Endothelial cell (in vitro differentiated cells): ENCODE results near the gene TIA1. TPM values are rescaled to one million over a fixed set of nuclear protein-coding genes. Genes with fewer than 3 reads are reported as not detected.
A peak's percentile ranks its signal among the peaks of the same experiment; 100 is the strongest.
"Not testable (repeated sequence)": the region's sequence is repeated elsewhere in the genome, so short reads cannot be mapped to it uniquely, and the experiment has no call there.

Experiments used
- DNase-seq: peaks from one replicate; pipeline ENCODE4 v3.0.0; 2021; ENCODE audit warnings: low spot score
- H3K27ac Mint-ChIP-seq: one replicate; pipeline ENCODE4 v1.8.0; 2021; ENCODE audit warnings: mixed read lengths, inconsistent platforms; ENCODE audit not compliant: unreplicated experiment
- H3K27me3 Mint-ChIP-seq: one replicate; pipeline ENCODE4 v1.8.0; 2021; ENCODE audit warnings: mild to moderate bottlenecking, moderate library complexity, mixed read lengths, inconsistent platforms; ENCODE audit not compliant: unreplicated experiment
- H3K36me3 Mint-ChIP-seq: one replicate; pipeline ENCODE4 v1.8.0; 2021; ENCODE audit warnings: mild to moderate bottlenecking, low read depth, mixed read lengths, inconsistent platforms; ENCODE audit not compliant: unreplicated experiment
- H3K4me1 Mint-ChIP-seq: one replicate; pipeline ENCODE4 v1.8.0; 2021; ENCODE audit warnings: mild to moderate bottlenecking, mixed read lengths, inconsistent platforms; ENCODE audit not compliant: unreplicated experiment
- H3K4me3 Mint-ChIP-seq: one replicate; pipeline ENCODE4 v1.8.0; 2021; ENCODE audit warnings: mild to moderate bottlenecking, mixed read lengths, inconsistent platforms; ENCODE audit not compliant: unreplicated experiment
- H3K9me3 Mint-ChIP-seq: one replicate; pipeline ENCODE4 v1.8.0; 2021; ENCODE audit warnings: mixed read lengths, inconsistent platforms; ENCODE audit not compliant: unreplicated experiment
- long read RNA-seq: library from polyadenylated mRNA; unstranded; transcript quantifications from one replicate; pipeline ENCODE4 v2.0.0, GENCODE V29; 2020; ENCODE audit not compliant: unreplicated experiment
- total RNA-seq: library from RNA; stranded (reverse); fragmentation: NEBNext Ultra II Directional; extraction: Animal tissue kit (Norgen Biotek cat#: 25700); gene quantifications from one replicate; pipeline ENCODE4 v1.2.1, GENCODE V29; 2021; ENCODE audit not compliant: unreplicated experiment
- TF ChIP-seq, protein P1 (sequence below): fragments of 200-600 bp; sonication (generic); IDR thresholded peaks from one replicate; pipeline ENCODE4 v1.5.0; 2021; ENCODE audit warnings: antibody characterized with exemption; ENCODE audit not compliant: unreplicated experiment

TIA1 gene, protein sequence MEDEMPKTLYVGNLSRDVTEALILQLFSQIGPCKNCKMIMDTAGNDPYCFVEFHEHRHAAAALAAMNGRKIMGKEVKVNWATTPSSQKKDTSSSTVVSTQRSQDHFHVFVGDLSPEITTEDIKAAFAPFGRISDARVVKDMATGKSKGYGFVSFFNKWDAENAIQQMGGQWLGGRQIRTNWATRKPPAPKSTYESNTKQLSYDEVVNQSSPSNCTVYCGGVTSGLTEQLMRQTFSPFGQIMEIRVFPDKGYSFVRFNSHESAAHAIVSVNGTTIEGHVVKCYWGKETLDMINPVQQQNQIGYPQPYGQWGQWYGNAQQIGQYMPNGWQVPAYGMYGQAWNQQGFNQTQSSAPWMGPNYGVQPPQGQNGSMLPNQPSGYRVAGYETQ
- total RNA-seq, result 200 TPM
- long read RNA-seq, full-length matches to known transcripts, result 13 of 31 reads
- long read RNA-seq, partial matches to known transcripts, result 1 of 31 reads
- long read RNA-seq, other reads (novel, unspliced or antisense), result 17 of 31 reads

DNA sequence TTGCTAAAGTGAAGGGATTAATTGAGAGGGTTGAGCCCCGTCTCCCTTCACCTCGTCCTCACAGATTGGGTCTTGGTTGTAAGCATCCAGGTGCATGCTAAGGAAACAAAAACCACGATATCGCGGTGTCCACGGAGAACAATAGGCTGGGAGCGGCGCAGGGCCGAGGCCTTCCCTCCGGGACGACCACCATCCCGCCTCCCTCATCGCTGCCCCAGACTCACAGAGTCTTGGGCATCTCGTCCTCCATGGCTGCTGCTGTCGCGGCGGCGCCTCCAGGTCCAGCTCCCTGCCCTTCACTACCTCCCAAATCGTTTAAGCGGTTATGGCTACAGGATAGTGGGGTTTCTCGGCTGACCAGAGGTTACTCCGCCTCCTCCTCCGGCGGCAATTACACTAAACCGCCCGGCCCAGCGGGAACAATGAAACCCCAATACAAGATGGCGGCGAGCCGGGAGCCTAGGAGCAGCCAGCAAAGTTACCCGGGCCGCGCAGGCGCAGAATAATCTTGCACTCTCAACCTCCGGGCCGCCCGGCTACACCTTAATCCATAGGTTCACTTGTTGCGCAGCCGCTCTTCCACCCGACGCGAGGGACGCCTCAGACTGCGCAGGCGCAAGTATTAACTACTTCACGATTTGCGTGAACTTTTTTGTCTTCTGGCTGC lies at the start of gene TIA1:
TIA1 (minus strand) TSS at position 448 of the 667 bp plus-strand sequence; CDS start at position 250, 198 bp downstream.
- Mint-ChIP-seq H3K27me3 (peaks cover 11% of the 10 kb centered on the region), H3K36me3 (peaks cover 13% of the 10 kb centered on the region), H3K4me1 (peaks cover 32% of the 10 kb centered on the region), H3K4me3 (peak within 1 kb of the TSS; percentile 98), H3K9me3 (no peaks in the 10 kb centered on the region), H3K27ac (peak within 1 kb of the TSS; percentile 98)
- TF ChIP-seq, protein P1, sequence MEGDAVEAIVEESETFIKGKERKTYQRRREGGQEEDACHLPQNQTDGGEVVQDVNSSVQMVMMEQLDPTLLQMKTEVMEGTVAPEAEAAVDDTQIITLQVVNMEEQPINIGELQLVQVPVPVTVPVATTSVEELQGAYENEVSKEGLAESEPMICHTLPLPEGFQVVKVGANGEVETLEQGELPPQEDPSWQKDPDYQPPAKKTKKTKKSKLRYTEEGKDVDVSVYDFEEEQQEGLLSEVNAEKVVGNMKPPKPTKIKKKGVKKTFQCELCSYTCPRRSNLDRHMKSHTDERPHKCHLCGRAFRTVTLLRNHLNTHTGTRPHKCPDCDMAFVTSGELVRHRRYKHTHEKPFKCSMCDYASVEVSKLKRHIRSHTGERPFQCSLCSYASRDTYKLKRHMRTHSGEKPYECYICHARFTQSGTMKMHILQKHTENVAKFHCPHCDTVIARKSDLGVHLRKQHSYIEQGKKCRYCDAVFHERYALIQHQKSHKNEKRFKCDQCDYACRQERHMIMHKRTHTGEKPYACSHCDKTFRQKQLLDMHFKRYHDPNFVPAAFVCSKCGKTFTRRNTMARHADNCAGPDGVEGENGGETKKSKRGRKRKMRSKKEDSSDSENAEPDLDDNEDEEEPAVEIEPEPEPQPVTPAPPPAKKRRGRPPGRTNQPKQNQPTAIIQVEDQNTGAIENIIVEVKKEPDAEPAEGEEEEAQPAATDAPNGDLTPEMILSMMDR, result no peak
- DNase-seq, result peak; percentile 98

DNA sequence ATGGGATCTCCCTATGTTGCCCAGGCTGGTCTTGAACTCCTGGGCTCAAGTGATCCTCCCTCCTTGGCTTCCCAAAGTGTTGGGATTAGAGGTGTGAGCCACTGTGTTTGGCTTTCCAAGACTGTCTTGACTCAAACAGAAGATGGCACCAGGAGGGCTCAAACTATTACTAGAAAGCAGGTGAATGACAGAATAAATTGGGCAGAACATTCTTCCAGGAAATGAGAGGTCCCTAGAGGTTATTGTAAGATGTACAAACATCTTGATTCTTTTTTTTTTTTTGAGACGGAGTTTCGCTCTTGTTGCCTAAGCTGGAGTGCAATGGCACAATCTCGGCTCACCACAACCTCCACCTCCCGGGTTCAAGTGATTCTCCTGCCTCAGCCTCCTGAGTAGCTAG lies 49.4 kb upstream of the TIA1 start:
- H3K4me3 Mint-ChIP-seq, DNase-seq, H3K36me3 Mint-ChIP-seq, H3K9me3 Mint-ChIP-seq, H3K27ac Mint-ChIP-seq, H3K4me1 Mint-ChIP-seq: not testable (repeated sequence)
- H3K27me3 Mint-ChIP-seq, result peaks cover 12% of the 10 kb centered on the region

DNA sequence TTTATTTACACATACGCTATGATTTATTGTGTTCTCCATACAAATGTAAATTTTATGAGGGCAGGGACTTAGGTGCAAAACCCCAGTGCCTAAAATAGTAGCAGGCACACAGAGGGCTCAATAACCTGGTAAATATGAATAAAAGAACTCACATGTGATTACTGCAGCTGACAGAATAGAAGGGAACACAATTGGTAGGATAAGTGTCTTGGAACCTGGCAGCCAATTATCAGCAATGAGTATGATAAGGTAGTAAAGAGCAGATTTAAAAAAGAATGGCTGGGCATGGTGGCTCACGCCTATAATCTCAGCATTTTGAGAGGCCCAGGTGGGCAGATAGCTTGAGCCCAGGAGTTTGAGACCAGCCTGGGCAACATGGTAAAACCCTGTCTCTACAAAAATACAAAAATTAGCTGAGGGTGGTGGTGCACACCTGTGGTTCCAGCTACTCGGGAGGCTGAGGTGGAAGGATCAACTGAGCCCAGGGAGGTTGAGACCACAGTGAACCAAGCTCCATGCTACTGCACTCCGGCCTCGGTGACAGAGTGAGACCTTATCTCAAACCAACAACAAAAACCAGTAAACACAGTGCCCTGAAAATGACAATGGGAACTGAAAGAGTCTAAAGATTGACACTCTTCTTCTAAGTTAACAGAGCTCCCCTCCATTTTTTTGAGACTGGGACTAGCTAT lies 35.2 kb upstream of the TIA1 start:
- Mint-ChIP-seq H3K27me3 (no peaks in the 10 kb centered on the region), H3K36me3 (peaks cover 45% of the 10 kb centered on the region), H3K27ac (no peak overlapping the region), H3K4me3 (peak overlapping the region; percentile 10), H3K4me1 (no peaks in the 10 kb centered on the region), H3K9me3 (no peaks in the 10 kb centered on the region)
- TF ChIP-seq, protein P1, result no peak
- DNase-seq, result no peak

DNA sequence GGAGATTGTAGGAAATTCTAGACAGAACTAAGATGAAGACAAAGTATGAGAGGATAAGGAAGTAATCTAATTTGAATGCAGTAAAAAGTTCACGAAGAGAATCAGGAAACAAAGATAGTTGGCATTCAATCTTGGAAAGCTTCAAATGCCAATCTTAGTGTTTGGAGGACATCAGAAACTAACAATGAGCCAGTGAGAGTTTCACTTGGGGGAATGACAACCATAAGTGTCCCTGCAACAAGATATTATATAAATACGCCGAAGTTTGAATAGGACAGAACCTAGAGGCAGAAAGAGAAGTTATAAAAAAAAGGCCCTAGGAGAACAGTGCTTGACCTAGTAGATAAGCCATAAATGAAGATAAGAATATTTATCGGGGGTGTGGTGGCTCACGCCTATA lies 34.0 kb upstream of the TIA1 start:
- H3K36me3 Mint-ChIP-seq, result peaks cover 41% of the 10 kb centered on the region
- DNase-seq, result no peak
- no peak overlapping the region for H3K4me3 Mint-ChIP-seq
- TF ChIP-seq, protein P1, result no peak
- no peaks in the 10 kb centered on the region for H3K9me3 Mint-ChIP-seq
- no peaks in the 10 kb centered on the region for H3K27me3 Mint-ChIP-seq
- H3K4me1 Mint-ChIP-seq, result no peaks in the 10 kb centered on the region
- no peak overlapping the region for H3K27ac Mint-ChIP-seq

DNA sequence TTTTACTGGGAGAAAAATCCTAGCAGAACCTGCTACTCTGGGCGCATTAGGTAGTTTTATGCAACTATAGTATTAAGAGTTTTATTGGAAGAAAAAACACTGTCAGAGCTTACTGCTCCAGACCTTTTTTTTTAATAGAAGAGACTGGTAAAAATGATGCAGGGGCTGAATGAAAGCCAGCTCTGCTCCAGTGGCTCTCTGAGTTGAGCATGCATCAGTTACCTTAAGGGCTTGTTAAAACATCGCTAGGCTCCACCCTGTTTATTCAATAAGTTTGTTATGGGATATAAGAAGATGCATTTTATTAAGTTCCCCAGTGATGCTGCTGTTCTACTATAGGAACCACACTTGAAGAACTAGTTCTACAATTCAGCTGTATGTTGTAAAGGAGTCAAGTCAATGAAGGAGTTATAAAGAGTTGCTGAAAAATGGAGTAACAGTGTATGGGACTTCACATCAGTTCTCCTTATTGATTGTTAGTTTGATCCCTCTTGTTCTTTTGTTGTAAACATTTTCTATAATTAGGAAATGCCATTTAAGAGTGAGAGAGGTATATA lies 31.9 kb upstream of the TIA1 start:
- no peaks in the 10 kb centered on the region for H3K27me3 Mint-ChIP-seq
- no peaks in the 10 kb centered on the region for H3K4me1 Mint-ChIP-seq
- TF ChIP-seq, protein P1, result no peak
- H3K27ac Mint-ChIP-seq, result no peak overlapping the region
- H3K36me3 Mint-ChIP-seq, result peaks cover 26% of the 10 kb centered on the region
- H3K9me3 Mint-ChIP-seq, result no peaks in the 10 kb centered on the region
- DNase-seq, result no peak
- no peak overlapping the region for H3K4me3 Mint-ChIP-seq
